NCI-H1417 (cell line): ENCODE results near the gene TWIST2.

Experiments
- DNase-seq, 3 experiments: peaks; one replicate each; lab custom pipeline; 2025; lab: John Stamatoyannopoulos, UW

Gene TWIST2

DNA sequence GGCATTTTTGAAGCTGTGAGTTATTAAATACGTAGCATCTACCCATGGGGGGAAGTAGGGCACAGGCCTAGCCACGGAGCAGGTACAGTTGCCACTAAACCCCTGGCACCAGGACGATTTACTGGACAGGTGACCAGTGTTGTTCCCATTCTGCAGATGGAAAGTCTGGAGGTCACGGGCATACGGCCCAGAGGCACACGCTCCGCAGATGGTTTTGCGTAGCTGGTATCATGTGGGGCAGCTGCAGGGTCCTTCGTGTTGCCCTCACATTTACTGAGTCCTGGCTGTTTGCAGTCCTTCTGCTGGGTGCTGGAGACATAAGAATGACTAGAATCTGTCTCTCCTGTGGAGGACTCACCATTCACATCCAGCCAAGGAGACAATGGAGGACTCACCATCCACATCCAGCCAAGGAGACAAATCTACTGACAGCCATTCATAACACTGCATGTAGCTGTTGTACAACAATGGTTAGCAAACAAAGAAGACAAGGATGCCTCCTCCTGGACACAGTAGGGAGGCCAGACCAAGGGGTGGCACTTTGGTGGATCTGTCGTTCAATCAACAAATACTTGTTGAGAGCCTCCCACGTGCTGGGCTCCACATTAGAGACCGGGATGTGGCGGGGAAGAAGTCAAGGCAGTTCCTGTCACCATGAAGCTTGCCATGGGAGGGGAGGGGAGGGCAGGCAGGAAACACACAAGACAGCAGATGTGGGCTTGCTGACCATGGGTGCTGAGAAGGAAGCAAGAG, 24.9 kb downstream of the TWIST2 start:
- no peak for DNase-seq

DNA sequence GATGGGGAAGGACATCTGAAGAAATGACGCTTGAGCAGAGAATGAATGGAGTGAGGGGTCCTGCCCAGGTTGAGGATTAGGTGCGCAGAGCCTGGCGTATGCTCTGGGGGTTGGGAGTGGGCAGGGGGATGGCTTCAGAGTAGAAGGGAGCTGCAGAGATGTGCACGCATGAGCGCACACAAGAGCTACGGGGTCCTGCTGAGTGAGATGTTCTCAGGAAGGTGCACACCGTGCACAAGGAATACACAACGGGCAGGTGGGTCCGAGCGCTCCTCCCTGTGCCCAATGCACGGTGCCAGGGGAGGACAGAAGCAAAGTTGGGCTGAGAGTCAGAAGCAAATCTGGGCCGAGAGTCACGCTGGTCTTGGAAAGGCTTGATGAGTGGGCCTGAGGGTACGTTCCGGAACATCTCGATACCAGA, 25.5 kb downstream of the TWIST2 start:
- DNase-seq = no peak

DNA sequence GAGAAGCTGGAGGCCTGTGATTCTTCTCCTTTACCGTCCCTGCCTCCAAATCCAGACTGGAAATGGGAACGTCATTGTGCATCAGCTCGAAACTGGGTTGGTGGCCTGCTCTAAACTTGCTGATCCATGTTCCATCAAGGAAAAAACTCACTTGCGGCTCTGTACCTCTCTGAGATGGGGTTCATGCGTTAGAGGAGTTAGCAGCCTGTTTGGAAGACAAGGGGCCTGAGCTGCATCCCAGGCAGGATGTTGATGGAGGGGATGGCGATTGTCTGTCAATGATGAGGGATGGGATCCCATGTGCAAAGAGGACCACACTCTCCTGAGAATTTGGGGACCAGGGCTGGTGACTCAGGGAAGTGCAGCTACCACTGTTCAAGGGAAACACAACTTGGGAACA, 26.0 kb downstream of the TWIST2 start:
- DNase-seq = no peak

DNA sequence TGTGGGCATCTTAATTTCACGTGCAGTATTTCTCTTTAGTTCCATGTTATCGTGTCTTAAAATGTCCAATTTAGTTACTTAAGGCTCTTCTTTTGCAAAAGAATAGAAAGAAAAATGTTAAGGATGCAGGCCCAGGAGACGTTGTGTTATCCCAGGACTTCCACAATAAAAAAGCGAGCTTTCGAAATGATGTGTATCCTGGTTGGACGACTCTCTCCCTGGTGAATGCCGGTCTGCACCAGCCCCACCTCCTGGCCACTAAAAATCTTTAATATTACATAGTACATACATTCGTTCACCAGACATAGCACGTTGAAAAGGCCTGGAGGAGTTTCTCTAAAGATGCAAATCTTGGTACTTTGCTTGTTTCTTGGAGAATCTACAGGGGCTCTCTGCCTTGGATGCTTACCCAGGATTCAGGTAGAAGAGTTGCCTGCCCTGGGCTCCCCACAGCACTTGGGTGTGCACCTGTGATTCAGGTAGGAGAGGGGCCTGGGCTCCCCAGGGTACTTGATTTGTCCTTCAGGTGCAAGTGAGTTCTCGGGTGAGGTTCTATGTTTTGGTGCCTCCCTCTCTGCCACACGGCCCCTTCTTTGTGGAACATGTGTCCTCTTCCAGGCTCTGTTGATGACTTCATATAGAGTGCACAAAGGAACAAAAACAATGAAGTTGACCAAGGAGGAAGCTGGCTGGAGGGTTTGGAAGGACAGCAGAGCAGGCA, 26.6 kb downstream of the TWIST2 start:
- DNase-seq = no peak

DNA sequence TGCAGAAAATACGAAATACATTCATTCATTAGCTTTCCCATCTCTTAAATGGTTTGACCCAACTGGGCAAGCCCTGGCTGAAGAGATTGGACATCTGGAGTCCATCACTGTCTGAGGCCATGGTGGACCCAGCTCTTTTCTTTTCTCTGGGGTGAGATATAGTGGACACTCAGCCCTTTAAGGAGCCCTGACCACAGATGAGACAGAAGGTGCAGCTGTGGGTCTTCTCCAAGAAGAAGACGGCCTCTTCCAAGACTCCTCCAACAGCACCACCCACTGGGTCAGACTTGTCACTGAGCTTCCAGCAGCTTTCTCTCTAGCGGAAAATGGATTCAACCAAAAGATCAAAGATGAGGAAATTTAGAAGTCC, 27.2 kb downstream of the TWIST2 start:
- no peak for DNase-seq

DNA sequence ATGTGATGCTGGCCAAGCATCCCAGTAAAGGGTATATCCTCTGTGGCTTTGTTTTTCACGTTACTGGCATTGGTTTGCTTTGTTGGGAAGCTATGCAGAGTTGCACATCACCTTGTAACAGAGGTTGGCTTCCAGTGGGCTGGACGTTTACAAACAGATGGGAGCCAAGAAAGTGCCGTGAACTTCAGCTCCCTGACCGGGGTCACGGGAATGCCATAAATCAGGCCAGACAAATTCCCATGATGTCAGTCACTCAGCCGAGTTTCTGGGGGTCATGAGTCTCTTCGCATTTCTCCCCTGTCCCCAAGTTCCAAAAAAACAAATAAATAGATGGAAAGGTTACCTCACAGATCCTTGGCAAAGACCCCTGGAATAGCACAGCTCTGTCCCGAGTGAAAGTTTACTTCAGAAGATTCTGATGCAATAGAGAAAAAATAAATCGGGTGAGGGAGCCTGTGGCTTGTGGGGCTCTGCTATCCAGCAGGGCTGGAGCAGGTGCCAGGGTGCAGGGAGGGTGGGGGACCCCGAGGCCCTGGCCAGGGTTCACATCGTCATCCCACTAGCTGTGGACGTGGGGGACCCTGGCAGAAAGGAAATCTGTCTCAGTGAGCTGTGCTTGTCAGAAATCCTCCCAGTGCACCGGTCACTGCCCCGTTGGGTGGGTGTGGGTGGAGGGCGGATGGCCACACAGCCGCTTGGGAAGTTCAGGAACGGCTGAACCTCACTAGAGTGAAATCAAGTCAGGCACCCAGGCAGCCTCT, 27.8 kb downstream of the TWIST2 start:
- no peak for DNase-seq

DNA sequence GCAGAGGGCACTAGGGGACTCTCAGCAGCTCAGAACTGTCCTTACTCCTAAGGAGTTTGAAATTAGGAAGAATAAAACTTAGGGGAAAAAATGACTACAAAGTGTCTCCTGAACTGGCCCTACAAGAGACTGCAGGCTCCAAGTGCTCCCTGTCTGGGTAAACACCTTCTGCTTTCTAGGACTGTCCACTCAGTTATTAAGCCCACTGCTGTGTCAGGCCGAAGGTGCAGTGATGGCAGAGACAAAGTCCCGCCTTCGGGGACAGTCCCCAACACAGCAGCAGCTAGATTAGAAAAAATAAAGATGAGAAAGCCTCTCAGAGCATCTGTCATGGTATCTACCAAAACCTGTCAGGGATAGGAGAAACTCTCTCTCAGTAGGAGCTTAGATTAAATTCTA, 28.3 kb downstream of the TWIST2 start:
- no peak for DNase-seq

DNA sequence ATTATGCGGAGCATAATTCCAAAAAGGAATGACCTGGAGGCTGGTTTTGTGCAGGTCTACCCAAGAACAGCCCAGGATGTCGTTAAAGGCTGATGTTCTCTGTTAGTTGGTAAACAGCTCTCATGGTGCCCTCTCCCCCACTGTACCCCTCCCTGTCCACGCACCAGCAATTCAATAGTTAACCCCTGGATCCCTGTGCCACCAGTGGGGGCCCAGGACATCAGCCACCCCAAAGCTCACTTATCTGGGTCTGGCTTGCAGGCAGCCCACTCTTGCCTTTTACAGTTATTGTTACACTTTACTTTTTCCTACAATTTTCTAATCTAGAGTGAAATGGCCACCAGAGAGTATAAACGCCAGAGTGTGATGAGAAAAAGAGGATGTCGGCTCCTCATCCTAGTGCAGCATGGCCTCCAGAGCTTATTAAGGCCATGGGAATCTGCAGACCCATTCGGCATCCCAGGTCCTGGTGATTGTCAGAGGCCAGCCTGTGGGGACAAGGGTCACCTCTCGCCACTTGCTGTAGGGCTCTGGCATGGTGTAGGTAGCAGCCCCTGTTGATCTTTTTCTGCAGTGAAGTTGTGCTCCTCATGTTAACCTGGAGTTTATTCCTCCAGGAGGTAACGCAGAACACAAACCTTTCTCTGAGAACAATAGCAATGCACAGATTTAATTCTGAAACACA, 30.3 kb downstream of the TWIST2 start:
- no peak for DNase-seq

DNA sequence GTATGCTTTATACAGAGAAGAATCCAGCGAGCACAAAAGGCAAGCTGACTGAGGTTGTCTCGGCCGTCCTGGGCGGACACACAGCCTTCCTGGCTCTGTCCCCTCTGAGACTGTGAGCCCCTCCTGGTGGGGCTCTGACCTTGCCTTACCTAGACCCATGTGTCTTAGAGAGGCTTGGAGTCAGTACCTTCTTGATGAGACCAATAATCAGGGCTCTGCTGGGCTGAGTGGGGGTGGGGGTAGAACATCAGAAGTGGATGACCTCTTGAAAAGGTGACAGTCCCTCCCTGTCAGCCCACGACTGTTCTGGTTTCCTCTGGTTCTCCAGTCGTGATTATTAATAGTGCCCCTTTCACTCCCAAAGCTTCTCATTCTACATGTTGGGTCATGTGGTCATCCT, 31.2 kb downstream of the TWIST2 start:
- no peak for DNase-seq

DNA sequence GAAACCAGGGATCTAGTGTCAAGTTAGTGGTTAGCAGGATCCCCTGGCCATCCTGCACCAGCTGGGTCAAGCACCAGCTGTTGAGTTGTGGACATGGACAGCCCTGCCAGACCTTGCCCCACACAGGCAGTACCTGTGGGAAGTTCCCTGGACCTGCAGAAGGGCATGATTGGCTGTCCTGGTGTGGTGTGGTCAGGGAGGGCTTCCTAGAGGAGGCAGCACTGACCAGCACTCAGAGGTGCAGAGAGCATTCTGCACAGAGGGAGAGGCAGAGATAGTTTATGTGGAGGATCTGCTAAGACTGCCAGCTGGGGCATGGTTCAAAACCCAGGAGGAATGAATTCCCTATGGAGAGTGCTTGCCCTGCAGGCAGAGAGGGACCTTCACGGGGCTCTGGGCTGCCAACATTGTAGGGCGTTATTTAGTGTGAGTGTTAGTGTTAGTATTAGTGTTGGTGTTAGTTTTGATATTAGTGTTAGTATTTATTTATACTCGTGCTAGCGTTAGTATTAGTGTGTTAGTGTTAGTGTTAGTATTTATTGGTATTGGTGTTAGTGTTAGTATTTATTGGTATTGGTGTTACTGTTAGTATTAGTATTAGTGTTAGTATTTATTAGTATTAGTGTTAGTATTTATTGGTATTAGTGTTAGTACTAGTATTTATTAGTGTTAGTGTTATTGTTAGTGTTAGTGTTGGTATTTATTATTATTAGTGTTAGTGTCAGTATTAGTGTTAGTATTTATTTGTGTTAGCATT, 31.9 kb downstream of the TWIST2 start:
- no peak for DNase-seq

DNA sequence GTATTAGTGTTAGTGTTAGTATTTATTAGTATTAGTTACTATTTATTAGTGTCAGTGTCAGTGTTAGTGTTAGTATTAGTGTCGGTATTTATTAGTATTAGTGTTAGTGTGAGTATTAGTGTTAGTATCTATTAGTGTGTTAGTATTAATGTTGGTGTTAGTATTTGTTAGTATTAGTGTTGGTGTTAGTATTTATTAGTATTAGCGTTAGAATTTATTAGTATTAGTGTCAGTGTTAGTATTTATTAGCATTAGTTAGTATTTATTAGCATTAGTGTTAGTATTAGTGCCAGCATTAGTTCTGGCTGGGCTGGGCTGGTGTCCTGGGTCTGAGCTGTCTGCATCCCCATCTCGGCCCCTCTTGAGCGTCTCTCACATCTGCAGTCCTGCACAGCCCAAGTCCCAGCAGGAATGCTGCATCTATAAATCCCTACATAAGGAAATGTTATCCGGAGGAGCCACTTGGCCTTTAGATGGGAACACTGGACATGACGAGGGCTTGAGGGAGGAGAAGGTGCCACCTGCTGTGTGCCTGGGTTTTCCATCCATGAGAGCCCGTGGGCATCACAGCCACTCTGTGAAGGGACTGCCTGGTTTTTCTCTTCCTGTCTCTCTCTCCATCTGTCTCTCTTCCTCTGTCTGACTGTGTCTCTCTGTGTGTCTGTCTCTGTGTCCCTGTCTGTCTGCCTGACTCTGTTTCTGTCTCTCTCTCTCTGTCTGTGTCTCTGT, 33.6 kb downstream of the TWIST2 start:
- DNase-seq = no peak

DNA sequence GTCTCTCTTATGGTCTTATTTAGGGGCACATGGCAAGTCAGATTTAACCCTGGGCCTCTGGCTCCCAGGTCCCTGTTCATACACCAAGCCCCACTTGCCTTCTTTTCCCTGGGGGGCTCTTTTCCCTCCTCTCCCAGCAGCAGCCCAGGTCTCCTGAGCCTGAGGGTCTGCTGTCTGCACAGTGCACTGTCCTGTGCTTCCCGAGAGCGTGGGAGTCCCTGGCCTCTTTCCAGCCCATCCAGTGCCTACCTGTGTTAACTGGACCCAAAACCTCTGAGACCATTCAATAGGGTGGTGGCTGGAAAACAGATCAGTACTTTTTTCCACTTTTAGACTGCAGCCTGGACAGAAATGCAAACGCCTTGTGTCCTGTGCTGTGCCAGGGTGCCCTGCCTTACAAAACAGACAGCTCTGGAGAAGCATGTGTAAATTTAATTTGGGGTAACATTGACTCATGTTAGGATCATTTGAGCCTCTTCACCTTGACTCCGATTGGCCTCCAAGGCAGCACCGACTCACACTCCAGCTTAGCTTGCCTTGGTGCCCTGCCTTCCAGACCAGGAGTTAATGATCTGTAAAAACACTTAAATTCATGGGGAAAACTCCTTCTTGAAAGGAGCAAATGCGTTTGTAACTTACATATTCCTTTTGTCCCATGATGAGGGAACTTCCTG, 34.3 kb downstream of the TWIST2 start:
- DNase-seq = no peak

DNA sequence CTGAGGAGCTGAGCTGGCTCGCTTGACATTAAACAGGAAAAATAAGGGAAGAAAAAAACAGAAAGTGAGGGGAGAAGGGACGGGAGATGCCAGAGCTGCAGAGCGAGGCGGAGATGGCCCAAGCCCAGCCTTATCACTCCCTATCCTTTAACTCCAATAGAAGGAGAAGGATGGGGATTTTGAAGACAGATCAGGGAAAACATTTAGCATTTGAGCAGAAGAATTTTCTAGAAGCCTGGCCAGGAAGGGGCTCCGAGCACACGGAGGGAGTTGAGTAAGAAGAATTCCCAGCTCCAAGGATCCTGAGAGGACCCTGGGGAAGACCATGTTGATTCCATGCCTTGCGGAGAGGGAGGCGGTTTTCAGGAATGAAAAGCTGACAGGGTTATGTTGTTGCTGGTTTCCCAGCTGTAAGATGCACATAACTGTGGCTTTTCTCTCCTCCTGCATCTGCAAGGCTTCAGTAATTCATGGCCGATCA, 35.6 kb downstream of the TWIST2 start:
- DNase-seq = no peak

DNA sequence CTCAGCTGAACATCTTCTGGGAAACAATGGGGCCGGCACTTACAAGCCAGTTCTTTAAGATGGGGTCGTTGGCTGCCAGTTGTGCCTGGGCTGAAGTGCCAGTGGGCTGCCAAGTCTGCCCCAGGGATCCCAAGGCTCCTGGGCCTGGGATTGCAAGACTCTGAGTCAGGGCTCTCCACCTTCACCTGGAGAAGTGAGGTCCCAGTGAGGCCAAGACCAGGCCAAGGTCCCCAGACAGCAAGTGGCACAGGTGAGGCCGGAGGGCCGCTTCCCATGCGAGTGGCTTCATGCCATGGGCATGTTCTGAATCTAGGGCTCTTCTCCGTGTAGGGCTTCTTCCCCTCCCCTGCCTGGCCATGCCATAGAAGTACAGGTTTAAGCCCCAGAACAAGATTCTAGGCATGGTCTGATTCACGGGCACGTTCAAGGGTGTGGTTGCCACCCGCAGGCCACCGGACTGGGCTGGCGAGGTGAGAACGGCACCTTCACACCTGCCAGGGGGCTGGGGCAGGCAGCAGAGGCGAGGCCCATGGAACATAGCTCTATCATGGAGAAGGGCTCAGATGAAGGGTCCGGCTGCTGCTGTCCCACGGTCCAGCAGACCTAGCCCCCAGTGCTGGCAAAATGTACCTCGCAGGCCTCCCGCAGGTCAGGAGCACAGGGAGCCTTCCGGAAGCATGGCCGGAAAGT, 36.4 kb downstream of the TWIST2 start:
- no peak for DNase-seq

DNA sequence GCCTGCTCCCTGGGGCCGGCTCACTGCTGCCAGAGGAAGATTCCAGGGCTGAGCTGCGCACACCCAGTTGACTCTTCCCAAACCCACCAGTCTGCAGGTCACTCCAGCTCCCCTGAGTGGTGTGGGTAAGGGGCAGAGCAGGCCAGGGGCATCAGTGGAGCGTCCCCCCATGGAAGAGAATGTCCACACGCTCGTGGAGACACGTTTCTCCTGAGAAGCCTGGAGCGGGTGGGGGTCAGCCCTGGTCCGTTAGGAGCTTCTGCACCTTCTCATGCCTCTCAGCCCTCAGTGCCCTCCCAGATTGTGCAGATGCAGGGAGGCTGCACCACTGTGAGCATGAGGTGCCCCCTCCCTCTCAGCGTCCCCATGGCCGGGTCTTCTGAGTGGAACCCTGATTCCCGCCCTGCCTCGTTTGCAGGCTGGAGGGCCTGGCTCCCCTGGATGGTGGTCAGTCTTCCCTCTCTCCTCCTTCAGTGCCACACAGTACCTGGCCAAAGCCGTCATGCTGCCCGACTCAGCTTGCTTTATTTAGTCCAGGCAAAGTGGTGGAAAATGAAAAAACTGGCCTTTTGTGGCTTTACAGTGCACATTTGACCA, 37.0 kb downstream of the TWIST2 start:
- DNase-seq = no peak

DNA sequence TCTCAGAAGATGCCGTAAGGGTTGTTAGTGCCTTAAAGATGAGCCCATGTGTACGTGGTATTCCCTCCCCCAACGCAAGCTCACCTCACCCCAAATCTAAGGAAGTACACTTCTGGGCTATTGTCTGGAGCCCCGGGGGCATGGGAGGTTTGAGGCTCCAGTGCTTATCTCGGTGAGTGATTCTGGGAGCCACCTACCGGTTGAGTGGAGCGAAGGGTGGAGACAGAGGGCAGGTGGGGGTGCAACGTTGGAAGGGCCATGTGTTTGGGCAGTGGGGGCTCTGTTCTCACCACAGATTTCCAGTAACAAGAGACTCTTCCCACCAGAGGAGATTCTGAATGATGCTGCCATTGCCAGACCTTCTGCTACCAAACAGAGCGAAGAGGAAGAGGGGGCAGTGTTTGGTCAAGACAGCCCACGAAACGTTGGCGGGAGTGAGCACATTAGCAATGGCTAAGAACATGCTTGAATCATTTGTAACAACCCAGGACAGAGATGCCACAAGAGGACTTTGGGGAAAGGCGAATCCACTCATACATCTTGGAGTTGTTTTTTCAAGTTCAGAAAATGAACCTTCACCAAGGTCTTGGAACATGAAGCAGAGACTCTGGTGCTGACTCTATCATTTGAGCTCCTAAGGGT, 38.7 kb downstream of the TWIST2 start:
- no peak for DNase-seq

DNA sequence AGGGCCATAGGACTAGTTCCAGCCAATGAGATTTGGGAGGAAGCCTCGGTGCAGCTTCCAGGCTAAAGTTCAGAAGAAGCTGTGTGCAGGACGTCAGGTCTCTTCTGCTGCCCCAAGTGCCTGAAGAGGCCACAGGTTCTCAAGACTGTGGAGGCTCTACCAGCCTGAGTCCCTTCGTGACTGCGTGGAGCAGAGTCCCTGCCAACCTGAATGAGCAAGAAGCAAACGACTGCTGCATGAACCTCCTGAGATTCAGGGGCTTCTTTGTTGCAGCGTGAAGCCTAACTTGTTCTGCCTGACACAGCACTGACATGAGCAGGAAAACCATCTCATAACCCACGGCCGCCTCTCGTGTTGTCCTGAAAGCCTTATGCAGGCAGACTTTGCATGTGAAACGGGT, 39.7 kb downstream of the TWIST2 start:
- DNase-seq = no peak

DNA sequence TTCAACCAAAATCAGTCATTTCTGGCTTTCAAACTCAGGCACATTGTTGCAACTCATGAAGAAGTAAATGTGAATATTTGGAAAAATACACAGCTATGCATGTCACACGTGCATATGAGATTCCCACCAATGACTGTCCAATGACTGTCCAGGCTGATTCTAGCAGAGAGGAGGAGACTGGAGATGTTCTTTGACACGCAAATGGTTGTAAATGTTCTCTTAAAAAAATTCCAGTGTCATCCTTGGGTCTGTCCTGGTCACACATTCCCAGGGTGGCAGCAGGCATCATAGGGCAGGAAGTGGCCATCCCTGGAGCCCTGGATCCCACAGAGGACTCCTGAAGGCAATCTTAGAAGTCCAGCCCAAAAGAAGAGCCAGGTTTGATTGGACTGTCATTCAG, 40.9 kb downstream of the TWIST2 start:
- DNase-seq = no peak

DNA sequence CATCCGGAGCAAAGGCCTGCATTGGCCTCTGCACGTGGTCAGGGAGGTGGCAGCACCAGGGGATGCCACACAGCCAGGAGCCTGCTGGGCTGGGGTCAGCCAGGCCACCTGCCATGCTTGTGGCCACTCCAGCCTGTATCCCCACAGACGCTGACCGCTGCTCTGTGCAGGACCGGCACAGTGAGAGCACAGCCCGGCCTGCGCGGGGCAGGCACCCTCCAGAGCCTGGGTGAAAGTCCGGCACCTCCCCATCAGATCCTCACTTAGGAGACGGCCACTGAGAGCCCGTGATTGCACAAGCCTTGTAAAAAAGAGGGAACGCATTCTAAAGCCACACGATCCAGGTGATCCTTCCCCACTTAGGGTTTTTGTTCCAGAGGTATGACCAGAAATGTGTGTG, 42.2 kb downstream of the TWIST2 start:
- DNase-seq = no peak
